PFSK-1 (cell line): ENCODE measurements around the gene MEGF6.

ENCODE experiments used
- FOXP2 ChIP-seq: optimal IDR thresholded peaks from 2 replicates; pipeline ENCODE3; 2011; ENCODE audit warnings: borderline replicate concordance, control low read depth, inconsistent platforms; ENCODE audit not compliant: insufficient read depth; ENCODE audit errors: extremely low read length, extremely low read depth
- POLR2AphosphoS5 ChIP-seq: IDR thresholded peaks from 2 replicates; pipeline ENCODE4 v1.6.1; 2012; ENCODE audit warnings: low read depth, mild to moderate bottlenecking, control low read depth, low read length, moderate library complexity
- REST ChIP-seq, 2 experiments: IDR thresholded peaks; 2 replicates each; pipeline versions ENCODE4 v1.6.1 to v1.8.0; 2011 to 2012; ENCODE audit warnings: low read depth in 2 of 2, low read length in 2 of 2, control low read depth in 1 of 2, inconsistent platforms in 1 of 2, mild to moderate bottlenecking in 1 of 2, moderate library complexity in 1 of 2; ENCODE audit not compliant: insufficient read depth in 1 of 2
- SIN3A ChIP-seq: IDR thresholded peaks from 2 replicates; pipeline ENCODE4 v1.6.1; 2012; ENCODE audit warnings: mild to moderate bottlenecking, low read length, moderate library complexity, borderline replicate concordance; ENCODE audit not compliant: insufficient read depth
- TAF1 ChIP-seq: IDR thresholded peaks from 2 replicates; pipeline ENCODE4 v1.6.1; 2012; ENCODE audit warnings: low read length, control low read depth, borderline replicate concordance; ENCODE audit not compliant: insufficient read depth

The MEGF6 gene

GRCh38 chr1:3606779-3607702 is 4.3 kb downstream of the MEGF6 start:
- no peak for TF ChIP-seq SIN3A
- no peak for TF ChIP-seq TAF1
- TF ChIP-seq FOXP2: no peak
- TF ChIP-seq POLR2AphosphoS5: no peak
- no peak for TF ChIP-seq REST (IDR thresholded peaks at IDR 0.05; ENCODE audit: insufficient read depth in 1 of 2, low read depth in 2 of 2, low read length in 2 of 2)

- TF ChIP-seq TAF1: no peak
- TF ChIP-seq REST (IDR thresholded peaks at IDR 0.05; ENCODE audit: insufficient read depth in 1 of 2, low read depth in 2 of 2, low read length in 2 of 2): no peak
- TF ChIP-seq POLR2AphosphoS5: no peak
- no peak for TF ChIP-seq SIN3A
- TF ChIP-seq FOXP2: no peak
These were observed 6.1 kb downstream of the MEGF6 start for GRCh38 chr1:3604997-3605823.

GRCh38 chr1:3604468-3604974 is 6.8 kb downstream of the MEGF6 start:
- TF ChIP-seq FOXP2 (no peak), REST (IDR thresholded peaks at IDR 0.05; ENCODE audit: insufficient read depth in 1 of 2, low read depth in 2 of 2, low read length in 2 of 2) (no peak), TAF1 (no peak)

GRCh38 chr1:3603571-3604467 is 7.5 kb downstream of the MEGF6 start:
- TF ChIP-seq TAF1 (no peak), POLR2AphosphoS5 (no peak), SIN3A (no peak), REST (IDR thresholded peaks at IDR 0.05; ENCODE audit: insufficient read depth in 1 of 2, low read depth in 2 of 2, low read length in 2 of 2) (no peak), FOXP2 (no peak)
